ENCODE results near the gene IRF4.
"Not testable (repeated sequence)": the region's sequence is repeated elsewhere in the genome, so short reads cannot be mapped to it uniquely, and the experiment has no call there.

Gene IRF4

GRCh38 chr6:422433-423054, 31.0 kb downstream of the IRF4 start:
- no peak for DNase-seq (ENCODE audit: low read depth)

- DNase-seq (ENCODE audit: low read depth), result no peak
Measured at GRCh38 chr6:423055-423798, 31.7 kb downstream of the IRF4 start.

- DNase-seq (ENCODE audit: low read depth), result no peak
Measured at GRCh38 chr6:423799-424345, 32.3 kb downstream of the IRF4 start.

GRCh38 chr6:424741-425417, 33.3 kb downstream of the IRF4 start:
- DNase-seq (ENCODE audit: low read depth), result no peak

DNA sequence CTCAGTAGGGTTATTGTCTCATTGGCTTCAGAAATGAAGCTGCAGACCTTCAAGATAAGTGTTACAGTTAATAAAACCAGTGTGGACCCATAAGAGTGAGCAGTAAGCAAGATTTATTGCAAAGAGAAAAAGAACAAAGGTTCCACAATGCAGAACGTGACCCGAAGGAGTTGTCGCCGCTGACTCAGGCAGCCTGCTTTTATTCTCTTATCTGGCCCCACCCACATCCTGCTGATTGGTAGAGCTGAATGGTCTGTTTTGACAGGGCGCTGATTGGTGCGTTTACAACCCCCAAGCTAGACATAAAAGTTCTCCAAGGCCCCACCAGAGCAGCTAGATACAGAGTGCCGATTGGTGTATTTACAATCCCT, 33.9 kb downstream of the IRF4 start:
- DNase-seq (ENCODE audit: low read depth), result not testable (repeated sequence)

GRCh38 chr6:426198-426738, 34.7 kb downstream of the IRF4 start:
- DNase-seq (ENCODE audit: low read depth), result not testable (repeated sequence)

GRCh38 chr6:428047-428603, 36.6 kb downstream of the IRF4 start:
- DNase-seq (ENCODE audit: low read depth), result no peak

GRCh38 chr6:429515-430121, 38.1 kb downstream of the IRF4 start:
- no peak for DNase-seq (ENCODE audit: low read depth)

- no peak for DNase-seq (ENCODE audit: low read depth)
Measured at GRCh38 chr6:431504-431903, 40.0 kb downstream of the IRF4 start.

DNA sequence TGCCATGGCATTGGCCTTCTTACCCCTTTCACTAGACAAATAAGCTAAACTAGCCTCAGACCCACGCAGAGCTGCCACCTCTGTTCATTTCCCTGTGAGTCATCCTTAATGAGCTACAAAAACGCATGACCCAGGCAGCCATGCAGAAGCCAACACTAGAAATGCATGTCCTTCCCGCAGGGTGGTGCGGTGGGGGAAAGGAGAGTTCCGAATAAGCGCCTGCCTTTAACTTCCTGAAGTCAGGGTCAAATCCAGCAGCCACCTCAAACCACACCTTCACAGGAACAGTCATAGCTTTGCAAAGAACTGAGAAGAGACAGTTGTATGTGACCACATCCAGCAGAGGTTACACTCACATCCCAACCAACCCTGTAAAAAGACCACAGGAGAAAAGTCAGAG, 40.4 kb downstream of the IRF4 start:
- DNase-seq (ENCODE audit: low read depth), result peak; percentile 38

DNA sequence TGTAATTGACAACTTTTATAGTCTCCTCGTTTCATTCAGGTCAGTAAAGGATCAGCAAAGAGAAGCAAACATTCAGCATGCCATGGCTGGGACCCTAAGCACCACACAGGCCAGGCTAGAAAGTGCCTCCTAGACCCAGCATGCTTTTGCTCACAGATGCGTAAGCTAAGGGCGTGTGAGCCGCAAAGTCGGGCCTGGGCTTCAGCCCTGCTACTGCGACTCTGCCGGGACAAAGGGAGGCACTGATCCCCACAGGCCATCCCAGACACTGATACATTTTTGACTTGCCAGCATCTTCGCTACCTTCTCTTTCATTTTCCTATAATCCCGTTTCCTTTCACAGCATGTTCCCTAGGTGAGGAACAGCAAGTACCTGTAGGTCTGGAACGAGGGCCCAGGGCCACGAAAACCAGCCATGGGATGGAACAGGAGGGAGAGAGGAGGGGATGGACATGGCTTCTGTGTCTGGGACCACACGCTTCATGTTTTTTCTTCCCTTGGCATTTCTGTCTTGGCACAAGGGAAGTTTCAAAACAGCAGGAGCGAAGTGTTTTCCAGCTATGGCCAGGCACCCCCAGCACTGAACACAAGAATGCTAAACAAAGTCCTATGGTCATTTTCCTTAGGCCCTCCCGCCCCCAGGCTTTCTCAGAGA, 42.6 kb downstream of the IRF4 start:
- no peak for DNase-seq (ENCODE audit: low read depth)

DNA sequence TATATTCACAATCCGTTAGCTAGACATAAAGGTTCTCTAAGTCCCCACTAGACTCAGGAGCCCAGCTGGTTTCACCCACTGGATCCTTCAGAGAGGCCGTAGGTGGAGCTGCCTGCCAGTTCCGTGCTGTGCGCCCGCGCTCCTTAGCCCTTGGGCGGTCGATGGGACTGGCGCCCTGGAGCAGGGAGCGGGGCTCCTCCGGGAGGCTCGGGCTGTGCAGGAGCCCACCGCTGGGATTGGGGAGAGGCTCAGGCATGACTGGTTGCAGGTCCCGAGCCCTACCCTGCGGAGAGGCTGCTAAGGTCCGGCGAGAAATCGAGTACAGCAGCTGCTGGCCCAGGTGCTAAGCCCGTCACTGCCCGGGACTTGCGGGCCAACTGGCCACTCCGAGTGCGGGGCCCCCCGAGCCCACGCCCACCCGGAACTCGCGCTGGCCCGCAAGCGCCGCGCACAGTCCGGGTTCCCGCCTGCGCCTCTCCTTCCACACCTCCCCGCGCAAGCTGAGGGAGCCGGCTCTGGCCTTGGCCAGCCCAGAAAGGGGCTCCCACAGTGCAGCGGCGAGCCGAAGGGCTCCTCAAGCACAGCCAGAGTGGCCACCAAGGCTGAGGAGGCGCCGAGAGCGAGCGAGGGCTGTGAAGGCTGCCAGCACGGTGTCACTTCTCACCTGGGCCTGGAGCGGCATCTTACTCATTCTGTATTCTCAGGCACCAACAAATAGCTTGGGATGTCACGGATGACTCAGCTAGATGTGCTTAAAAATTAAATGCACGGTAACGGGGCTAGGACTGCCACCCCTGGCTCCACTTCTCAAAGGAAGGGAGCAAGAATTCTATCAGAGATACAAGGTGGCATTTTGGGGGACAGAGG, 44.1 kb downstream of the IRF4 start:
- no peak for DNase-seq (ENCODE audit: low read depth)

DNA sequence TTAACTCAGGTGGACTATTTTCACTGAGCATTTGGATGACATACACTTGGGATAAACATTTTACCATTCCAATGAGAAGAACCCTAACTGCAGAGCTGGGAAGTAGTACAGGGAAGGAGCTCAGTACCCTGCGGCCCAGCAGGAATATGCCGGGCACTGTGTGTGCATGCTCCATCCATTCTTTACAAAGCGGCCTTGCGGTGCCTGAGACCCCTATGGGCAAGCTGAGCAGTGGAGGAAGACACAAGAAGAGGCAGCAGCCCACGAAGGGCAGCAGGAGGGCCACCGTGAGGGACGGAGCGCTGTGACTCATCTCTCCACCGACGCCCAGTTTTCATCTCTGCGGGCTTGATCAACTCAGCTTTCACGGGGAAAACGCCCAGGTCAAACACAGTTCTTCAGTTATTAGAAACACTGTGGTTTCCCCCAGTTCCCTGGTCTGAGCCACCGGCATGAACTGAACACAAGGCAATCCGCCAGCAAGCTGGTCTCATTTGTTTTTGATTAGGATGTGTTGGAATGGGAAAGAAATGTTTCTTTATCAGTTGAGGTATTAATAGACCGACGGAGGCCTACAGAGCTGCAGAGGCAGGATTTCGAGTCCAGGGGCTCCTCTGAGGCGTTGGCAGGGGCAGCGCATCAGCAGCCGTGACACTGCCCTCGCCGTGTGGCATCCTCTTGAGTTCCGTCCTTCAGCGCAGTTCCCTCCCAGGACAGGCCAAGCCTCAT, 44.9 kb downstream of the IRF4 start:
- no peak for DNase-seq (ENCODE audit: low read depth)

DNA sequence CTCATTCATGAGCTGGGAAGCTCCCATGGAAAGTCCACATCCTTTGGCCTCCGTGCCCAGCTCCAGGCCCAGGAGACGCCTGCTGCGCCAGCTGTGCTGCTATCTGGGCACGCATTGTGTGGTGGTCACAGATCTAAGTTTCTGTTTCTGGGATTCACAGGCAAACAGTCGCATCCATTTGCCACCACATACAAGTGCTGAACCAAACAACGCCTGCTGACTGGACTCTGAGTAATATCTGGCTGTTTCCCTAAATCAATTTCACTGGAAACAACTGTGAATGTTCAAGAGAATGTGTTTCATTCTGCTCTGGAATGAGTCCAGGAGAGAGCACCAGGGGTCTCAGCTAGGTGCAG, 45.5 kb downstream of the IRF4 start:
- DNase-seq (ENCODE audit: low read depth), result no peak

DNA sequence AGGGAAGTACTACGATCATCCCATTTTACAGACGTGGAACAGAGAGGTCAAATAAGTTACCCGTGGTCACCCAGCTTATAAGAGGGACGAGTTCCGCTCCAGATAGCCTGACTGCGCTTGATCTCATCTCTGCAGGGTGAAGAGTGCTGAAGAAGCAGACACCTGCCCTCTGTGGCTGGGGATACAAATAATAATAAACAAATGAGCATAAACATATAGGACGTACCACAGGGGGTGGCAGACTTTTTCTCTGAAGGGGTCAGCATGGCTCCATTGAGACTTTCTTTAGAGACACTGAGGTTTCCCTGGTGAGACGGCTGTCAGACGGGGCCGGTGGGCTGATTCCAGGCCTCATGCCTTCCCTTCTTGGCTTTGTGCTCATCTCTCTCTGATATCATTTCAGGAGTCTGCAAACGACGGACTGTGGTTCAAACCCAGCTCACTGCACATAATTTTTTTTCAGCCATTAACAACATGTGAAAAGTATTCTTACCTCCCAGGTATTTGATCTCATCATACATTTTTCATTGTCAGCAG, 47.1 kb downstream of the IRF4 start:
- no peak for DNase-seq (ENCODE audit: low read depth)

DNA sequence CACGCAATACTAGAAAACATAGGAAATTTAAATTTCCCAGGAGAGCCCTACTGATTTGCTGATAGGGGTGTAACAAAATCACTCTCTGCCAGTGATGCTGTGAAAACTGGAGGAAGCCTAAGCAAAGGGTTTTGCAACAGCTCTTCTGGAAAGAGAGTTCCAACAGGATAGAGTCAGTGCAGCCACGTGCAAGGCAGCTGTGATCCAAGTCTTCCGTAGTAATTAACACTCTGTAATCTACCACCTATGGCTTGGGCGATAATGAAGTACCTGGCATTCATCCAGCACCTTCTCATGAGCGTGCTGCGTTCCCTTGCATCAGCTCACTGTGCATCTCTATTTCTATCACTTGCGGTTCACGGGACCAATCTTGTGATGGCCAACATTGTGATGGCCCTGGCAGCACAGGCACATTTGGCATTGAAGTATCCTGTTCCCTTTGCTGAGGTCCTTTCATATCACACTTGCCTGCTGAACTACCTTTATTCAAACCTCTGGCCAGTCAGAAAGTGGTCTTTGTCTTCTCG, 48.2 kb downstream of the IRF4 start:
- DNase-seq (ENCODE audit: low read depth), result no peak

GRCh38 chr6:441126-441920, 49.8 kb downstream of the IRF4 start:
- DNase-seq (ENCODE audit: low read depth), result no peak

DNA sequence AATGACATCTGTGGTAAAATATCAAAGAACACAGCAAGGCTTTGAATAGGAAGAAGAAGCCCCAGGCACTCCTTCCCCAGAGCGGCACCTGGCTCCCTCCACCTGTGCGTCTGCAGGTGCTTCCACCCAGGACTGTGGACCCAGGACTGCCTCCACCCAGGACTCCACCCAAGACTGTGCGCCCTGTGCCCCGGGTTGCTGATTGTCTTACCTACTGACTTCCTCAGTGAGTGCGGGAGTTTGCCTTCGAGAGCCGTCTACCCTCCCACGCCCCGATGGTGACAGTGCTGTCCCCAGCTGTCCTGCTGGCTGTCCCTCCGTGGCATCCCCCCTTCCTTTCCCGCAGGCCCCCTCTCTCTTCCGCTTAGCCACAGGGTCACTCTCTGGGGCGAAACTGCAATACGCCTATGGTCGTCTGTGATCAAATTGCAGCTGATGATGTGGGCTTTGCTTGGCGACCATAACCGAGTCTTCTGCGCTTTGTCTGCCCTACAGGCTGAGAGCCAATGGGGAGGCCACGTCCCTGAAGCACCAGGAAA, 52.1 kb downstream of the IRF4 start:
- DNase-seq (ENCODE audit: low read depth), result no peak

All from stimulated activated CD8-positive, alpha-beta memory T cell treated with anti-CD3 and anti-CD28 coated beads, Interleukin-7, amount 100 ng/mL, for 24 hours (primary cell).